ENCODE data around the gene EFR3B.
"Not testable (repeated sequence)": the region's sequence is repeated elsewhere in the genome, so short reads cannot be mapped to it uniquely, and the experiment has no call there.

Gene EFR3B

GRCh38 chr2:25102352-25102751, 60.5 kb downstream of the EFR3B start:
- H3K9me3 ChIP-seq (ENCODE audit: control extremely low read depth in 1 of 5, control insufficient read depth in 4 of 5, insufficient read depth in 2 of 5, low read depth in 1 of 5, low read length in 4 of 5); H3K27ac ChIP-seq (ENCODE audit: insufficient read depth in 1 of 2, low read depth in 1 of 2, low read length in 2 of 2, poor library complexity in 1 of 2, severe bottlenecking in 2 of 2); H3K36me3 ChIP-seq (ENCODE audit: control insufficient read depth in 4 of 4, insufficient read depth in 4 of 4, low read length in 3 of 4); H3K4me3 ChIP-seq (ENCODE audit: control insufficient read depth in 1 of 7, extremely low read depth in 1 of 7, insufficient read depth in 4 of 7, low read depth in 2 of 7, low read length in 6 of 7); H3K4me1 ChIP-seq (ENCODE audit: control extremely low read depth in 1 of 4, control insufficient read depth in 4 of 4, insufficient read depth in 4 of 4, low read length in 3 of 4); CTCF ChIA-PET; DNase-seq; H3K27me3 ChIP-seq (replicated peaks in 2 of 5; ENCODE audit: control insufficient read depth in 4 of 5, insufficient read depth in 5 of 5, low read length in 4 of 5); POLR2A ChIA-PET: not testable (repeated sequence)
- WGBS (ENCODE audit: insufficient coverage), result 100% methylated on average over 1 of the region's 7 CpGs

GRCh38 chr2:25103287-25103871, 61.5 kb downstream of the EFR3B start:
- no peaks in the 10 kb centered on the region for H3K36me3 ChIP-seq (ENCODE audit: control insufficient read depth in 4 of 4, insufficient read depth in 4 of 4, low read length in 3 of 4)
- no peak overlapping the region for H3K4me3 ChIP-seq (ENCODE audit: control insufficient read depth in 1 of 7, extremely low read depth in 1 of 7, insufficient read depth in 4 of 7, low read depth in 2 of 7, low read length in 6 of 7)
- POLR2A ChIA-PET, result no interaction called here
- H3K9me3 ChIP-seq (ENCODE audit: control extremely low read depth in 1 of 5, control insufficient read depth in 4 of 5, insufficient read depth in 2 of 5, low read depth in 1 of 5, low read length in 4 of 5), result no peaks in the 10 kb centered on the region
- 97% methylated on average over 14 of the region's 16 CpGs for WGBS (ENCODE audit: insufficient coverage)
- CTCF ChIA-PET, result no interaction called here
- H3K27me3 ChIP-seq (replicated peaks in 2 of 5; ENCODE audit: control insufficient read depth in 4 of 5, insufficient read depth in 5 of 5, low read length in 4 of 5), result no peaks in the 10 kb centered on the region
- H3K4me1 ChIP-seq (ENCODE audit: control extremely low read depth in 1 of 4, control insufficient read depth in 4 of 4, insufficient read depth in 4 of 4, low read length in 3 of 4), result peaks cover 0 to 7% (median 0%) of the 10 kb centered on the region in 4 experiments
- H3K27ac ChIP-seq (ENCODE audit: insufficient read depth in 1 of 2, low read depth in 1 of 2, low read length in 2 of 2, poor library complexity in 1 of 2, severe bottlenecking in 2 of 2), result no peak overlapping the region
- DNase-seq, result no peak

GRCh38 chr2:25104736-25105135, 62.9 kb downstream of the EFR3B start:
- ChIA-PET CTCF (interaction anchor here (1.4 to 1.6 kb wide), 2 partner anchors 10 to 22 kb away, joined by 3 to 5 read pairs; no protein-coding TSS in a partner anchor), POLR2A (interaction anchor here (0.6 kb wide), 1 partner anchor 10 kb away, joined by 3 read pairs; no protein-coding TSS in a partner anchor)
- no peak overlapping the region for H3K27ac ChIP-seq (ENCODE audit: insufficient read depth in 1 of 2, low read depth in 1 of 2, low read length in 2 of 2, poor library complexity in 1 of 2, severe bottlenecking in 2 of 2)
- WGBS (ENCODE audit: insufficient coverage), result 100% methylated on average over 3 of the region's 5 CpGs
- peaks cover 0 to 7% (median 0%) of the 10 kb centered on the region in 4 experiments for H3K4me1 ChIP-seq (ENCODE audit: control extremely low read depth in 1 of 4, control insufficient read depth in 4 of 4, insufficient read depth in 4 of 4, low read length in 3 of 4)
- no peaks in the 10 kb centered on the region for H3K9me3 ChIP-seq (ENCODE audit: control extremely low read depth in 1 of 5, control insufficient read depth in 4 of 5, insufficient read depth in 2 of 5, low read depth in 1 of 5, low read length in 4 of 5)
- DNase-seq, result no peak
- no peaks in the 10 kb centered on the region for H3K36me3 ChIP-seq (ENCODE audit: control insufficient read depth in 4 of 4, insufficient read depth in 4 of 4, low read length in 3 of 4)
- no peaks in the 10 kb centered on the region for H3K27me3 ChIP-seq (replicated peaks in 2 of 5; ENCODE audit: control insufficient read depth in 4 of 5, insufficient read depth in 5 of 5, low read length in 4 of 5)
- H3K4me3 ChIP-seq (ENCODE audit: control insufficient read depth in 1 of 7, extremely low read depth in 1 of 7, insufficient read depth in 4 of 7, low read depth in 2 of 7, low read length in 6 of 7), result no peak overlapping the region

GRCh38 chr2:25105336-25106085, 63.6 kb downstream of the EFR3B start:
- Histone ChIP-seq H3K27me3 (replicated peaks in 2 of 5; ENCODE audit: control insufficient read depth in 4 of 5, insufficient read depth in 5 of 5, low read length in 4 of 5) (no peaks in the 10 kb centered on the region), H3K27ac (ENCODE audit: insufficient read depth in 1 of 2, low read depth in 1 of 2, low read length in 2 of 2, poor library complexity in 1 of 2, severe bottlenecking in 2 of 2) (no peak overlapping the region), H3K9me3 (ENCODE audit: control extremely low read depth in 1 of 5, control insufficient read depth in 4 of 5, insufficient read depth in 2 of 5, low read depth in 1 of 5, low read length in 4 of 5) (no peaks in the 10 kb centered on the region), H3K4me3 (ENCODE audit: control insufficient read depth in 1 of 7, extremely low read depth in 1 of 7, insufficient read depth in 4 of 7, low read depth in 2 of 7, low read length in 6 of 7) (no peak overlapping the region), H3K4me1 (ENCODE audit: control extremely low read depth in 1 of 4, control insufficient read depth in 4 of 4, insufficient read depth in 4 of 4, low read length in 3 of 4) (peaks cover 0 to 7% (median 0%) of the 10 kb centered on the region in 4 experiments), H3K36me3 (ENCODE audit: control insufficient read depth in 4 of 4, insufficient read depth in 4 of 4, low read length in 3 of 4) (no peaks in the 10 kb centered on the region)
- WGBS (ENCODE audit: insufficient coverage), result 80% methylated on average over 6 of the region's 6 CpGs
- ChIA-PET CTCF (interaction anchor here (1.4 to 1.6 kb wide), 2 partner anchors 10 to 22 kb away, joined by 3 to 5 read pairs; no protein-coding TSS in a partner anchor), POLR2A (interaction anchor here (0.6 kb wide), 1 partner anchor 91 kb away, joined by 3 read pairs; no protein-coding TSS in a partner anchor)
- DNase-seq, result no peak

- DNase-seq, result no peak
- Histone ChIP-seq H3K9me3 (ENCODE audit: control extremely low read depth in 1 of 5, control insufficient read depth in 4 of 5, insufficient read depth in 2 of 5, low read depth in 1 of 5, low read length in 4 of 5) (no peaks in the 10 kb centered on the region), H3K4me3 (ENCODE audit: control insufficient read depth in 1 of 7, extremely low read depth in 1 of 7, insufficient read depth in 4 of 7, low read depth in 2 of 7, low read length in 6 of 7) (no peak overlapping the region), H3K4me1 (ENCODE audit: control extremely low read depth in 1 of 4, control insufficient read depth in 4 of 4, insufficient read depth in 4 of 4, low read length in 3 of 4) (peaks cover 0 to 10% (median 0%) of the 10 kb centered on the region in 4 experiments), H3K27me3 (replicated peaks in 2 of 5; ENCODE audit: control insufficient read depth in 4 of 5, insufficient read depth in 5 of 5, low read length in 4 of 5) (no peaks in the 10 kb centered on the region), H3K36me3 (ENCODE audit: control insufficient read depth in 4 of 4, insufficient read depth in 4 of 4, low read length in 3 of 4) (no peaks in the 10 kb centered on the region), H3K27ac (ENCODE audit: insufficient read depth in 1 of 2, low read depth in 1 of 2, low read length in 2 of 2, poor library complexity in 1 of 2, severe bottlenecking in 2 of 2) (no peak overlapping the region)
- POLR2A ChIA-PET, result no interaction called here
- CTCF ChIA-PET, result no interaction called here
- WGBS (ENCODE audit: insufficient coverage), result 97% methylated on average over 8 of the region's 9 CpGs
Observed at GRCh38 chr2:25109822-25110221, 67.9 kb downstream of the EFR3B start.

- CTCF ChIA-PET, result no interaction called here
- no peak for DNase-seq
- no peaks in the 10 kb centered on the region for H3K36me3 ChIP-seq (ENCODE audit: control insufficient read depth in 4 of 4, insufficient read depth in 4 of 4, low read length in 3 of 4)
- WGBS (ENCODE audit: insufficient coverage), result 80% methylated on average over 2 of the region's 3 CpGs
- peaks cover 0 to 3% (median 0%) of the 10 kb centered on the region in 4 experiments for H3K4me1 ChIP-seq (ENCODE audit: control extremely low read depth in 1 of 4, control insufficient read depth in 4 of 4, insufficient read depth in 4 of 4, low read length in 3 of 4)
- H3K4me3 ChIP-seq (ENCODE audit: control insufficient read depth in 1 of 7, extremely low read depth in 1 of 7, insufficient read depth in 4 of 7, low read depth in 2 of 7, low read length in 6 of 7), result no peak overlapping the region
- no peak overlapping the region for H3K27ac ChIP-seq (ENCODE audit: insufficient read depth in 1 of 2, low read depth in 1 of 2, low read length in 2 of 2, poor library complexity in 1 of 2, severe bottlenecking in 2 of 2)
- POLR2A ChIA-PET, result no interaction called here
- no peaks in the 10 kb centered on the region for H3K27me3 ChIP-seq (replicated peaks in 2 of 5; ENCODE audit: control insufficient read depth in 4 of 5, insufficient read depth in 5 of 5, low read length in 4 of 5)
- H3K9me3 ChIP-seq (ENCODE audit: control extremely low read depth in 1 of 5, control insufficient read depth in 4 of 5, insufficient read depth in 2 of 5, low read depth in 1 of 5, low read length in 4 of 5), result no peaks in the 10 kb centered on the region
Observed at GRCh38 chr2:25112113-25112512, 70.2 kb downstream of the EFR3B start.

- POLR2A ChIA-PET, result interaction anchor here (0.5 kb wide), 1 partner anchor 576 kb away, joined by 4 read pairs; no protein-coding TSS in a partner anchor
- H3K9me3 ChIP-seq (ENCODE audit: control extremely low read depth in 1 of 5, control insufficient read depth in 4 of 5, insufficient read depth in 2 of 5, low read depth in 1 of 5, low read length in 4 of 5), result no peaks in the 10 kb centered on the region
- no peaks in the 10 kb centered on the region for H3K36me3 ChIP-seq (ENCODE audit: control insufficient read depth in 4 of 4, insufficient read depth in 4 of 4, low read length in 3 of 4)
- CTCF ChIA-PET, result interaction anchor here (1.1 to 2.1 kb wide), 3 partner anchors 11 to 43 kb away, joined by 3 to 13 read pairs (median 5); no protein-coding TSS in a partner anchor
- H3K4me1 ChIP-seq (ENCODE audit: control extremely low read depth in 1 of 4, control insufficient read depth in 4 of 4, insufficient read depth in 4 of 4, low read length in 3 of 4), result peaks cover 0 to 3% (median 0%) of the 10 kb centered on the region in 4 experiments
- DNase-seq, result no peak
- H3K4me3 ChIP-seq (ENCODE audit: control insufficient read depth in 1 of 7, extremely low read depth in 1 of 7, insufficient read depth in 4 of 7, low read depth in 2 of 7, low read length in 6 of 7), result no peak overlapping the region
- no peak overlapping the region for H3K27ac ChIP-seq (ENCODE audit: insufficient read depth in 1 of 2, low read depth in 1 of 2, low read length in 2 of 2, poor library complexity in 1 of 2, severe bottlenecking in 2 of 2)
- H3K27me3 ChIP-seq (replicated peaks in 2 of 5; ENCODE audit: control insufficient read depth in 4 of 5, insufficient read depth in 5 of 5, low read length in 4 of 5), result no peaks in the 10 kb centered on the region
- WGBS (ENCODE audit: insufficient coverage), result 100% methylated on average over 8 of the region's 9 CpGs
Observed at GRCh38 chr2:25115249-25115883, 73.5 kb downstream of the EFR3B start.
